ENCODE measurements around the gene RHOF.

Gene RHOF

GRCh38 chr12:121803861-121804416, 10.5 kb upstream of the RHOF start, which contains the start of gene SETD1B:
Gene SETD1B, plus strand, starts transcription at chr12:121804009. Its CDS starts 729 bp downstream, at chr12:121804738.
- DNase-seq, result no peak

- peak; percentile 44 for DNase-seq
Measured at GRCh38 chr12:121802843-121803698, 9.6 kb upstream of the RHOF start.

GRCh38 chr12:121802485-121802842, 9.0 kb upstream of the RHOF start:
- no peak for DNase-seq

- DNase-seq, result no peak
Measured at GRCh38 chr12:121801595-121802484, 8.4 kb upstream of the RHOF start.

- no peak for DNase-seq
Measured at GRCh38 chr12:121800694-121801594, 7.5 kb upstream of the RHOF start.

- no peak for DNase-seq
Measured at GRCh38 chr12:121799842-121800693, 6.6 kb upstream of the RHOF start.

- DNase-seq, result no peak
Measured at GRCh38 chr12:121799156-121799841, 5.8 kb upstream of the RHOF start.

- no peak for DNase-seq
Measured at GRCh38 chr12:121798787-121799155, 5.3 kb upstream of the RHOF start.

GRCh38 chr12:121797937-121798786, 4.7 kb upstream of the RHOF start:
- no peak for DNase-seq

- peak; percentile 68 for DNase-seq
Measured at GRCh38 chr12:121796855-121797751, 3.6 kb upstream of the RHOF start.

GRCh38 chr12:121795034-121795968, 1.8 kb upstream of the RHOF start:
- DNase-seq, result no peak

- no peak for DNase-seq
Measured at GRCh38 chr12:121794534-121795033, 1.1 kb upstream of the RHOF start.

- DNase-seq, result no peak
Measured at GRCh38 chr12:121793838-121794533, 498 bp upstream of the RHOF start.

- DNase-seq, result no peak
Measured at GRCh38 chr12:121792607-121793439, 665 bp downstream of the RHOF start.

GRCh38 chr12:121791671-121792551, 1.6 kb downstream of the RHOF start:
- no peak for DNase-seq

Data from cortex of kidney (tissue), 1 donor.